GM12878 (cell line): Measurements from ENCODE around the gene PTS. TPM values are rescaled to one million over a fixed set of nuclear protein-coding genes. Genes with fewer than 3 reads are reported as not detected.

Experiments
- ATAC-seq: fragments of 200-7000 bp; cut with Tn5 transposase; 3 replicates; pipeline ENCODE4 v1.9.1; 2020; ENCODE audit warnings: mild to moderate bottlenecking, moderate library complexity
- BruUV-seq: library from RNA; stranded (reverse); fragments of 400-500 nt; replicated peaks from 2 replicates; lab custom pipeline; 2021; lab: Mats Ljungman, UMichigan
- CTCF ChIA-PET: fragments of 300-600 bp; sonication (Branson Sonifier 250); formaldehyde crosslinking; extraction: SDS; loops from one replicate; lab custom pipeline; 2021; ENCODE audit warnings: inconsistent platforms; lab: Yijun Ruan, JAX
- POLR2A ChIA-PET: fragments of 350-600 bp; formaldehyde crosslinking; extraction: SDS; loops from one replicate; lab custom pipeline; 2021; ENCODE audit warnings: inconsistent platforms; lab: Charles Lee
- RAD21 ChIA-PET: fragments of 300-600 bp; sonication (Branson Sonifier 250); formaldehyde crosslinking; loops from one replicate; lab custom pipeline; 2023; ENCODE audit warnings: antibody characterized with exemption; ENCODE audit not compliant: unreplicated experiment; lab: Charles Lee
- SMC1A ChIA-PET: fragments of 300-600 bp; sonication (Branson Sonifier 250); formaldehyde crosslinking; loops from one replicate; lab custom pipeline; 2023; ENCODE audit not compliant: unreplicated experiment, uncharacterized antibody; lab: Charles Lee
- DNase-seq: peaks from one replicate; pipeline ENCODE4 v3.0.0-alpha.2; 2011; ENCODE audit warnings: low read depth, low spot score
- FAIRE-seq: peaks from 3 replicates; lab custom pipeline; 2011; peaks lifted over from hg19 to GRCh38; lab: Jason Lieb, UNC
- H2AFZ ChIP-seq: 2 replicates; pipeline ENCODE4 v1.6.0; 2011; ENCODE audit warnings: low read depth, low read length, control low read depth; ENCODE audit not compliant: control insufficient read depth
- H3K27ac ChIP-seq: 2 replicates; pipeline ENCODE4 v1.5.1; 2011; ENCODE audit warnings: control low read depth; ENCODE audit not compliant: control insufficient read depth, insufficient read depth
- H3K27me3 ChIP-seq, 2 experiments: replicated peaks in 1 of 2; 2 replicates each; pipeline versions ENCODE4 v1.6.0 to v1.6.1; 2011; ENCODE audit warnings: low read length in 1 of 2; ENCODE audit not compliant: control insufficient read depth in 2 of 2, insufficient read depth in 2 of 2
- H3K36me3 ChIP-seq, 2 experiments: 2 replicates each; pipeline ENCODE4 v1.5.1; 2011; ENCODE audit warnings: low read length in 1 of 2; ENCODE audit not compliant: control insufficient read depth in 2 of 2, insufficient read depth in 2 of 2
- H3K4me1 ChIP-seq: 2 replicates; pipeline ENCODE4 v1.6.1; 2011; ENCODE audit warnings: mild to moderate bottlenecking, low read length, moderate library complexity, mixed read lengths; ENCODE audit not compliant: control insufficient read depth, insufficient read depth
- H3K4me2 ChIP-seq: 2 replicates; pipeline ENCODE4 v1.6.0; 2011; ENCODE audit warnings: control low read depth; ENCODE audit not compliant: control insufficient read depth, insufficient read depth
- H3K4me3 ChIP-seq: fragments of 200-600 bp; sonication (generic); 2 replicates; pipeline ENCODE4 v1.5.1; 2016
- H3K79me2 ChIP-seq: 2 replicates; pipeline ENCODE4 v1.6.0; 2011; ENCODE audit warnings: low read length; ENCODE audit not compliant: control insufficient read depth, insufficient read depth
- H3K9ac ChIP-seq: 2 replicates; pipeline ENCODE4 v1.8.0; 2011; ENCODE audit warnings: low read length, control low read depth, mixed read lengths; ENCODE audit not compliant: control insufficient read depth, insufficient read depth
- H3K9me3 ChIP-seq: replicated peaks from 3 replicates; pipeline ENCODE4 v1.5.1; 2011; ENCODE audit warnings: mild to moderate bottlenecking, low read length; ENCODE audit not compliant: control insufficient read depth, insufficient read depth
- H4K20me1 ChIP-seq: 2 replicates; pipeline ENCODE4 v1.6.0; 2011; ENCODE audit not compliant: control insufficient read depth, insufficient read depth
- BMI1 ChIP-seq: fragments of 450-650 bp; IDR thresholded peaks from 2 replicates; pipeline ENCODE4 v1.6.1; 2016; ENCODE audit warnings: mild to moderate bottlenecking, moderate library complexity, borderline replicate concordance
- CBX3 ChIP-seq: fragments of 200-600 bp; sonication (generic); IDR thresholded peaks from 2 replicates; pipeline ENCODE4 v1.6.1; 2016; ENCODE audit warnings: low read depth, borderline replicate concordance
- E4F1 ChIP-seq: fragments of 450-650 bp; IDR thresholded peaks from 2 replicates; pipeline ENCODE4 v1.6.1; 2018; ENCODE audit warnings: borderline replicate concordance, mild to moderate bottlenecking; ENCODE audit not compliant: partially characterized antibody
- IRF5 ChIP-seq: fragments of 450-650 bp; IDR thresholded peaks from 2 replicates; pipeline ENCODE4 v1.6.1; 2017; ENCODE audit warnings: borderline replicate concordance
- NBN ChIP-seq: fragments of 450-650 bp; IDR thresholded peaks from 2 replicates; pipeline ENCODE4 v1.6.1; 2016
- NFYB ChIP-seq: IDR thresholded peaks from 2 replicates; pipeline ENCODE4 v1.6.1; 2011; ENCODE audit warnings: low read depth, mild to moderate bottlenecking, low read length, improper control_type of control experiment, moderate library complexity; ENCODE audit not compliant: insufficient read depth
- RFX5 ChIP-seq: IDR thresholded peaks from 2 replicates; pipeline ENCODE4 v1.6.1; 2011; ENCODE audit warnings: low read depth, low read length, improper control_type of control experiment
- SPI1 ChIP-seq: IDR thresholded peaks from 2 replicates; pipeline ENCODE4 v1.6.1; 2011; ENCODE audit warnings: low read depth, mild to moderate bottlenecking, low read length, moderate library complexity, borderline replicate concordance; ENCODE audit not compliant: insufficient read depth
- STAT1 ChIP-seq: fragments of 450-650 bp; conservative IDR thresholded peaks from 2 replicates; pipeline ENCODE4 v1.6.1; 2014; ENCODE audit warnings: antibody characterized with exemption, mild to moderate bottlenecking
- STAT3 ChIP-seq: IDR thresholded peaks from 2 replicates; pipeline ENCODE4 v1.6.1; 2011; ENCODE audit warnings: low read depth, low read length, improper control_type of control experiment
- YY1 ChIP-seq: IDR thresholded peaks from 2 replicates; pipeline ENCODE4 v1.6.1; 2011; ENCODE audit warnings: low read depth, mild to moderate bottlenecking, low read length
- WGBS: methylation state at CpG from one replicate; pipeline ENCODE4 v1.1.6; 2016; ENCODE audit warnings: low lambda C conversion rate; ENCODE audit not compliant: insufficient replicate concordance, insufficient coverage; ENCODE audit errors: missing lambda C conversion rate; 5-methylcytosine and 5-hydroxymethylcytosine counted together
- in situ Hi-C: fragments of 300-500 bp; cut with MboI; formaldehyde crosslinking; loops from 9 replicates; pipeline ENCODE4 v1.14.3; 2018; ENCODE audit warnings: mixed read lengths
- intact Hi-C: fragments of 100-400 bp; cut with micrococcal nuclease; formaldehyde crosslinking; loops from one replicate; pipeline ENCODE4 v1.14.2; 2022; ENCODE audit not compliant: unreplicated experiment
- polyA plus RNA-seq, 11 experiments: library from polyadenylated mRNA; depleted of rRNA in 4 of 11; unstranded in 6 of 11; stranded (reverse) in 5 of 11; fragments of >200 nt; fragmentation: Nextera tagmentation in 4 of 11; fragmentation: Illumina TruSeq in 1 of 11; extraction: Ambion mirVana in 4 of 11; extraction: Trizol in 1 of 11; gene quantifications; 1 replicate in 1 of 11; 2 replicates in 10 of 11; pipeline versions ENCODE4 v1.2.1 to v1.2.3, GENCODE V29; 2011 to 2016; ENCODE audit warnings: inconsistent platforms in 2 of 11, missing spikeins in 2 of 11, low read depth in 1 of 11
- total RNA-seq, 4 experiments: library from RNA; depleted of rRNA in 3 of 4; stranded (reverse); fragments of >200 nt in 3 of 4; fragmentation: Illumina TruSeq in 1 of 4; extraction: Trizol in 1 of 4; gene quantifications; 2 replicates each; pipeline versions ENCODE4 v1.2.1 to v1.2.3, GENCODE V29; 2013 to 2021
- TF ChIP-seq, protein P1 (sequence below): fragments of 450-650 bp; conservative IDR thresholded peaks from 2 replicates; pipeline ENCODE4 v1.6.1; 2017; ENCODE audit warnings: mild to moderate bottlenecking, moderate library complexity

PTS gene
- total and polyA plus RNA-seq, 10 of the 15 experiments (the other 5 are each of a cell fraction or from before 2014, with no cell fraction given): 11.7 to 47.6 (median 15.5) TPM

DNA sequence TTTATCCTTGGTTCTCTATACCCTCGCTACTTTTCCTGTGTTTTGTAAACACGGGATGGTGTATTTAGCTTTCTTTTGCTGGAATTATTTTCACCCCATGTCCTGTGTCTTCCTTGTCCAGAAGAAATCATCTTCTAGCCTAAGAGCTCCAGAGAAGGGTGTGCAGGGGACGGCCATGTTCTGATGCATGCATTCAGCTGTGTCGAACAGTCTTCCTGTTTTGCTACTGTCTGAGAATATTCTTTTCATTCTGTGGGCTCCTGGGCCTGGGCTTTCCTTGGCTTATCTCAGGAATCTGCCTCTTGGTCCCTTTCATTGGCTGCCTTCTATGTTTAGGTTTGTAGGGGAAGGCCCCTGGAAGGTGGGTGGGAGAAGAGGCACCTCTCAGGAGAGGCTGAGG is 45.0 kb downstream of the PTS start:
- Histone ChIP-seq H3K9ac (no peak overlapping the region), H3K27me3 (no peaks in the 10 kb centered on the region), H4K20me1 (no peaks in the 10 kb centered on the region), H3K9me3 (no peaks in the 10 kb centered on the region), H3K27ac (no peak overlapping the region), H3K79me2 (no peaks in the 10 kb centered on the region), H3K4me1 (no peaks in the 10 kb centered on the region), H3K4me3 (no peak overlapping the region), H2AFZ (peak overlapping the region; percentile 10; the same call in 1 of the 2 replicates), H3K36me3 (no peaks in the 10 kb centered on the region), H3K4me2 (no peak overlapping the region)
- no peak for FAIRE-seq
- CTCF ChIA-PET: interaction anchor here (1.2 to 2.7 kb wide), 2 partner anchors 10 to 51 kb away, joined by 3 to 24 read pairs; no protein-coding TSS in a partner anchor
- no peak for TF ChIP-seq BMI1
- TF ChIP-seq CBX3: no peak
- no peak for TF ChIP-seq YY1
- TF ChIP-seq E4F1: no peak
- TF ChIP-seq STAT3: no peak
- no peak for TF ChIP-seq SPI1
- no peak for TF ChIP-seq NBN
- TF ChIP-seq, protein P1, sequence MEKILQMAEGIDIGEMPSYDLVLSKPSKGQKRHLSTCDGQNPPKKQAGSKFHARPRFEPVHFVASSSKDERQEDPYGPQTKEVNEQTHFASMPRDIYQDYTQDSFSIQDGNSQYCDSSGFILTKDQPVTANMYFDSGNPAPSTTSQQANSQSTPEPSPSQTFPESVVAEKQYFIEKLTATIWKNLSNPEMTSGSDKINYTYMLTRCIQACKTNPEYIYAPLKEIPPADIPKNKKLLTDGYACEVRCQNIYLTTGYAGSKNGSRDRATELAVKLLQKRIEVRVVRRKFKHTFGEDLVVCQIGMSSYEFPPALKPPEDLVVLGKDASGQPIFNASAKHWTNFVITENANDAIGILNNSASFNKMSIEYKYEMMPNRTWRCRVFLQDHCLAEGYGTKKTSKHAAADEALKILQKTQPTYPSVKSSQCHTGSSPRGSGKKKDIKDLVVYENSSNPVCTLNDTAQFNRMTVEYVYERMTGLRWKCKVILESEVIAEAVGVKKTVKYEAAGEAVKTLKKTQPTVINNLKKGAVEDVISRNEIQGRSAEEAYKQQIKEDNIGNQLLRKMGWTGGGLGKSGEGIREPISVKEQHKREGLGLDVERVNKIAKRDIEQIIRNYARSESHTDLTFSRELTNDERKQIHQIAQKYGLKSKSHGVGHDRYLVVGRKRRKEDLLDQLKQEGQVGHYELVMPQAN: no peak
- no peak for TF ChIP-seq STAT1
- TF ChIP-seq IRF5: no peak
- no peak for TF ChIP-seq RFX5
- no peak for TF ChIP-seq NFYB
- RAD21 ChIA-PET: no interaction called here
- in situ Hi-C loops: loop anchor here (10.0 kb wide), 1 partner anchor 336 kb away; the partner anchor contains the start of gene DIXDC1
- intact Hi-C loops: no loop called here
- no peak for DNase-seq
- 74% methylated on average over 4 of the region's 4 CpGs for WGBS
- SMC1A ChIA-PET: interaction anchor here (0.6 to 2.1 kb wide), 3 partner anchors 9 to 48 kb away, joined by 3 to 12 read pairs (median 4); no protein-coding TSS in a partner anchor
- ATAC-seq: no peak
- POLR2A ChIA-PET: interaction anchor here (0.6 kb wide), 1 partner anchor 394 kb away, joined by 4 read pairs; no protein-coding TSS in a partner anchor
- no TSS peak for BruUV-seq
